ENCODE measurements around the gene NFIX.

Gene NFIX

GRCh38 chr19:13128583-13128982 lies 133.3 kb downstream of the NFIX start:
- no peak for DNase-seq (ENCODE audit: low spot score)

GRCh38 chr19:13129384-13129783 lies 134.1 kb downstream of the NFIX start:
- no peak for DNase-seq (ENCODE audit: low spot score)

- DNase-seq (ENCODE audit: low spot score), result no peak
Measured at GRCh38 chr19:13130886-13131490, 135.7 kb downstream of the NFIX start.

GRCh38 chr19:13132471-13133180 lies 137.4 kb downstream of the NFIX start:
- DNase-seq (ENCODE audit: low spot score), result no peak

GRCh38 chr19:13133241-13133870 lies 138.1 kb downstream of the NFIX start:
- no peak for DNase-seq (ENCODE audit: low spot score)

- no peak for DNase-seq (ENCODE audit: low spot score)
Measured at GRCh38 chr19:13134626-13135025, 139.4 kb downstream of the NFIX start.

- DNase-seq (ENCODE audit: low spot score), result no peak
Measured at GRCh38 chr19:13135068-13136062, 140.1 kb downstream of the NFIX start.

GRCh38 chr19:13137290-13137794 lies 142.1 kb downstream of the NFIX start:
- DNase-seq (ENCODE audit: low spot score), result no peak

GRCh38 chr19:13138171-13138915 lies 143.1 kb downstream of the NFIX start:
- no peak for DNase-seq (ENCODE audit: low spot score)

GRCh38 chr19:13138916-13139198 lies 143.6 kb downstream of the NFIX start:
- no peak for DNase-seq (ENCODE audit: low spot score)

GRCh38 chr19:13139633-13140311 lies 144.5 kb downstream of the NFIX start:
- no peak for DNase-seq (ENCODE audit: low spot score)

- no peak for DNase-seq (ENCODE audit: low spot score)
Measured at GRCh38 chr19:13146763-13147563, 151.7 kb downstream of the NFIX start.

Data from germinal center (tissue), 1 donor.